Erythroblast (primary cell): ENCODE measurements around the gene RB1.

Experiments used
- GATA1 ChIP-seq: IDR thresholded peaks from 2 replicates; pipeline ENCODE4 v1.6.1; 2011; ENCODE audit warnings: low read depth, mild to moderate bottlenecking, control low read depth, low read length, moderate library complexity
- POLR2A ChIP-seq: IDR thresholded peaks from 2 replicates; pipeline ENCODE4 v1.6.1; 2011; ENCODE audit warnings: mild to moderate bottlenecking, low read length

- no peak for TF ChIP-seq POLR2A
- no peak for TF ChIP-seq GATA1
These were observed 211.2 kb downstream of the RB1 start for GRCh38 chr13:48514793-48515192.
